Inflammatory macrophage treated with lipopolysaccharide for 4 hours (primary cell): ENCODE data around the gene SPATA46.

Source experiments
- DNase-seq: peaks from one replicate; pipeline ENCODE4 v3.0.0-alpha.2; 2020

SPATA46 gene

GRCh38 chr1:162373072-162373427 is 3.6 kb downstream of the SPATA46 start:
- no peak for DNase-seq

- no peak for DNase-seq
Observed at GRCh38 chr1:162372159-162373071, 4.2 kb downstream of the SPATA46 start.

DNA sequence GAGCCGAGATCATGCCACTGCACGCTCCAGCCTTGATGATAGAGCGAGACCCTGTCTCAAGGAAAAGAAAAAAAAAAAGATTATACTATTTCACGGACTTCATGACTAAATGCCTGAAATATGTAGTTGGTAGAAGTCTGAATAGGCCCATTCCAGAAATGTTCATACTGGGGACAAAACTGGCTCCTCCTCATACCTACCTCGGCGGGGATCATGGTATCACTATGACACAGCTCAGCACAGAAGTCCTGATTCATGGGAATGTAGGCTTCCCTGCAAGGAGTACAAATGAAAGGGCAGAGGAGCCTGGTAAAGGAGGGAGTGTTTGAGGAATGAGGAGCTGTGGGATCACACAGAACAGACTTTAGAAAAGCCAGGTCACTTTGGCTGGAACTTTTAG is 5.0 kb downstream of the SPATA46 start:
- no peak for DNase-seq

- DNase-seq = no peak
Observed at GRCh38 chr1:162370721-162371120, 5.9 kb downstream of the SPATA46 start.

DNA sequence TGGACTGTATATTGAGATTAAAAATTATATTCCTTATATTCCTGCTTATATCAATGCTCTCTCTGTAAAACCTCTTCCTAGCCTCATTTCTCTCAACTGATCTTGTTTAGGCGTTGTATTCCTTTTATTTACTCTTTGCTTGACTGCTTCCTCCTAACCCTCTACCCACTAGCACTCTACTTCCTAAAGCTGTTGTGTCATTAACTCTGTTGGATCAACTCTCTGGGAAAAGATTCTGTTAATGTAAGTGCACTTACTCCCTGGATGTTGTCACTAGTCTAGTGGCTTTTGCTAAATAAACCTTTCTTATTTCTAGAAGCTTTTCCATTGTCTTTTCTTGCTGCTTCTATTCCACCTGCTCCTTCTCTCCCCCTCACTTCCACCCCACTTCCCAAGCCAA is 6.5 kb downstream of the SPATA46 start:
- DNase-seq = no peak

DNA sequence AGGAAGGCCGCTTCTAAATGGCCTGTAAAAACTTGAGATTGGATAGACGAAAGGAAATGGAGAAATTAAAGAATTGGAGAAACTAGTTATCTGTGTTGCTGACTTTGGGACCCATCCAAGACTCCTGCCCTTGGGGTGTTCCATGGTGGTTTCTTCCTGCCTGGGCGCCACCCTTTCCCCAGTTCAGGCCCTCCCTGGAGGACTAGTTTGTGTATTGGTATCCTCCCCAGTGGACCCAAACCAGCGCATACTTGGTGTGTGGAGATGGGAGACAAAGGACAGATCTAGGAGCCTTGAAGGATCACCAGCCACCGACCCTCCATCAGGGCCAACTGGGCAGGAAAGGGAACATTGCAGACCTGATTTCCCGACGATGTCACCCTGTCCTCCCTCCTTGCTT is 7.1 kb downstream of the SPATA46 start:
- no peak for DNase-seq

- no peak for DNase-seq
Observed at GRCh38 chr1:162368451-162368850, 8.2 kb downstream of the SPATA46 start.

DNA sequence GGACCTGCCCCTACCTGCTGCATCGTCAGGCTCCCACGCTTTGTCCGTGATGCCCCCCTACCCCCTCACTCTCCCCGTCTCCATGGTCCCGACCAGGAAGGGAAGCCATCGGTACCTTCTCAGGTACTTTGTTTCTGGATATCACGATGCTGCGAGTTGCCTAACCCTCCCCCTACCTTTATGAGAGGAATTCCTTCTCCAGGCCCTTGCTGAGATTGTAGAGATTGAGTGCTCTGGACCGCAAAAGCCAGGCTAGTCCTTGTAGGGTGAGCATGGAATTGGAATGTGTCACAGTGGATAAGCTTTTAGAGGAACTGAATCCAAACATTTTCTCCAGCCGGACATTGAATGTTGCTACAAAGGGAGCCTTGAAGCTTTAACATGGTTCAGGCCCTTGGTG is 8.9 kb downstream of the SPATA46 start:
- DNase-seq = no peak

DNA sequence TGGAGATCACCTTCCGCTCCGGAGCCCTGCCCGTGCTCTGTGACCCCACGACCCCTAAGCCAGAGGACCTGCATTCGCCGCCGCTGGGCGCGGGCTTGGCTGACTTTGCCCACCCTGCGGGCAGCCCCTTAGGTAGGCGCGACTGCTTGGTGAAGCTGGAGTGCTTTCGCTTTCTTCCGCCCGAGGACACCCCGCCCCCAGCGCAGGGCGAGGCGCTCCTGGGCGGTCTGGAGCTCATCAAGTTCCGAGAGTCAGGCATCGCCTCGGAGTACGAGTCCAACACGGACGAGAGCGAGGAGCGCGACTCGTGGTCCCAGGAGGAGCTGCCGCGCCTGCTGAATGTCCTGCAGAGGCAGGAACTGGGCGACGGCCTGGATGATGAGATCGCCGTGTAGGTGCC is 9.6 kb downstream of the SPATA46 start:
- DNase-seq = no peak

- DNase-seq = no peak
Observed at GRCh38 chr1:162366671-162367070, 10.0 kb downstream of the SPATA46 start.

DNA sequence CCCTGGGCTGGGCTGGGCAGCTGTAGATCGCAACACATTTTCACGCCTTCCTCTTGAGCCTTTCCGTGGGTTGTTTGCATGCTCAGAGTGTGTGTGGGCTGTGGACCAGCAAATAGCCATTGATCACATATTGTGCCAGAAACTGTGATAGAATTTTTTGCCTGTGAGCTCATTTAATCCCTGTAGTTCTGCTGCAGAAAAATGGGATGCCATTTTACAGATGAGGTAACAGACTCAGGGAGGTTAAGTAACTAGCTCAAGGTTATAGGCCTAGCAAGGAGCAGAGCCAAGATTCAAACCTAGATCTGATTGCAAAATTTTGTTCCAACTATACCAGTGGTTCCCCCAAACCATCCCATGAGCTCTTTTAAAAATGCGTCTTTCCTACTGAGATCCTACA is 10.5 kb downstream of the SPATA46 start:
- no peak for DNase-seq

DNA sequence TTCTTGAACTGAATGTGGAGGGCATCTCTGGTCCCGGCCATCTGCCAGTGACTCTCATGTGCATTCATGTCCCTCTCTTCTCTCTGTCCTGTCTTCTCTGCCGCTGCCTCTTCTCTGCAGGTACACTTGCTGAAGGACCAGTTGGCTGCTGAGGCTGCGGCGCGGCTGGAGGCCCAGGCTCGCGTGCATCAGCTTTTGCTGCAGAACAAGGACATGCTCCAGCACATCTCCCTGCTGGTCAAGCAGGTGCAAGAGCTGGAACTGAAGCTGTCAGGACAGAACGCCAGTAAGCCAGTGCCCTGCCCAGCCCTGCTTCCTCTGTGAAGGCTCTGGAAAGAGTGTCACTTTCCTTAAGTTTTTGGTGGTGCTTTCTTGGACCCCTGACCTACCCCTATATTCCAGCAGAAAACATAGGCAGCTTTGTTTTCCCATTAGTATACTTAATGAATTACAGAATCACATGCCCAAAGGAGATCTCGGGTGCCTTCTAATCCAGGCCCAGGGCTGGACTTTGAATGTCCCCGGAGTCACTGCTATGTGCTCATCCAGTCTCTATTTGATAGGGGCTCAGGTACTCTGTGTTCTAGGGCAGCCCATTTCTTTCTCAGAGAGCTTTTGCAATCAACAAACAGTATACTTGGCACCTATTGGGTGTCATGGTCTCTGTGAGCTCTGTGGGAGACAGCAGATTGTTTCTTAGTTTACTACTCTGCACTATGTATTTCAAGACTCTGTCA is 11.2 kb downstream of the SPATA46 start:
- DNase-seq = no peak

DNA sequence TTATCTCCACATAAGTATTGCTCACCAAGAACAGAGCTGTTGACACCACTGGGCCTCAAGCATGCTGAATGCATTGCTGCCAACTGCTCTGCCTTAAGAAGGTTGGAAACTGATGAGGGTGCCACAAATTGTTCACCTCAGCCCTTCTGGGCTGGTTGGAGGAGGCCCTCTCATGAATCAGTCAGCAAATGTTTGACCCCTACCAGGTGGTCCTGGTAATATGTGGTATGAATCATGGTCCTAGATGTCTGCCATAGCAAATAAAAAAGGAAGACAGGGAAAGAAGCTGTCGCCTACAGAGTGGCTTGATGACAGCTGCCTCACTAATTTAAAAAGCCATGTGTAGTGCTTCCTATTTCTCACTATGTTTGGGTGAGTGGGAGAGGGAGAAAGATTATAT is 12.2 kb downstream of the SPATA46 start:
- DNase-seq = peak; percentile 13

- no peak for DNase-seq
Observed at GRCh38 chr1:162363823-162364222, 12.8 kb downstream of the SPATA46 start.

DNA sequence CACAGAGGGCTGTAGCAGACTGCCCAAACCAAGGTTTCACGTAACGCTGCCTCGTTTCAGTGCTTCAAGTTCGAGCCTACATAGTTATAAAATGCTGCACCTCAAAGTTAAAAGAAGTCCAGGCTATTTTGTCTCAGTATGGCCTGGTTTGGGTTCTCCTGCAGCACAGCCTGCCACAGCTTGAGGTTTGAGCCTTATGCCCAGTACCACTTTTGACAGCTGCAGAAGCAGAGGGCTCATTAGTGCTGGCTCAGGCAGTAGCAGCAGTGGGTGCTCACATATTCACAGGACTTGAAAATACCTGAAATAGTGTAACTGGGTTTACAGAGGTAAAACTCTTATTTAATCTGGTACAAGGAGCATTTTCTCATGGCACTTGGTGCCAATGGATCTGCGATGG is 15.3 kb downstream of the SPATA46 start:
- no peak for DNase-seq

- no peak for DNase-seq
Observed at GRCh38 chr1:162360874-162361260, 15.8 kb downstream of the SPATA46 start.

DNA sequence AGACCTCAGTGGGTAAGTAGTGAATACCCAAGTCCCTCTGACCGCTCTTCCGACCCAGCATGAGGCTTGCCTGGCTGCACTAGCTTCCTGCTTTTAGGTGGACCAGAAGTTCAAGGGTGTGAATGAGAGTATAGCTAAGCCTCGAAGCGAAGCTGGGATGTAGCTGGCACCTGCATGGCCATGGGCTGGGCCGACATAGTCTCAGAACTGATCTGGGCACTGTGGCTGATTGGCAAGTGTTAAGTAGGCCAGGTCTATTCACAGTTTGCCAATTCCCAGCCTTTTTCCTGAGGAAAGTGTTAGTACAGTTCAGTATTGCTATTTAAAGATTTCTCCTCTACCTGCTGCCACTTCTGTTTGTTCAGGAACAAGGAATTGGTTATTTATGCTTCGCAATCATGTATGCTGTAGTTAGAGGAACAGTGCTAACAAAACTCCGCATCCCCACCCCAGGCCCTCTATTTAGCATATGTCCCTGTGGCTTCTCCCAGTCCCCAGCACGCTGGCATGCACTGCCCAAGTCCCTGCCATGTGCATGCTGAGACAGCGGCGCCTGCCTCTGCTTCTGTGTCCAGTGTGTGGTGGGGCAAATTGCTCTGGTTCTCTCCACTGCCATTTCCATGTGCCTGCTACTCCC is 16.3 kb downstream of the SPATA46 start:
- no peak for DNase-seq

GRCh38 chr1:162359523-162360236 is 17.0 kb downstream of the SPATA46 start:
- DNase-seq = no peak

GRCh38 chr1:162358928-162359327 is 17.7 kb downstream of the SPATA46 start:
- no peak for DNase-seq

GRCh38 chr1:162357681-162358266 is 18.9 kb downstream of the SPATA46 start:
- peak; percentile 51 for DNase-seq

GRCh38 chr1:162353702-162354101 is 23.0 kb downstream of the SPATA46 start:
- DNase-seq = peak; percentile 15

- DNase-seq = no peak
Observed at GRCh38 chr1:162353078-162353477, 23.6 kb downstream of the SPATA46 start.

DNA sequence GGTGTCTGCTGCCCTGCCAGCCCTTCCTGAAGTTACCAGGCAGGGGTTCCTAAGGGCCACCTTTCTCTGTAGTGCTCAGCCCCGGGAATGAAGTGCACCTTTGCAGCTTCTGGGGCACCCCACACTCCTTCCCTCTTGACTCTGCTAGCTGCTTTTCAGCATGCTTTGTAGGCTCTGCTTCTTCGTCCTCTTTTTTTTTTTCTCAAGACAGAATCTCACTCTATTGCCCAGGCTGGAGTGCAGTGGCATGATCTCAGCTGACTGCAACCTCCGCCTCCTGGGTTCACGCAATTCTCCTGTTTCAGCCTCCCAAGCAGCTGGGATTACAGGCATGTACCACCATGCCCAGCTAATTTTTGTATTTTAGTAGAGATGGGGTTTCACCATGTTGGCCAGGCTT is 24.8 kb downstream of the SPATA46 start:
- peak; percentile 55 for DNase-seq
